ENCODE measurements around the gene OR4F15.

GRCh38 chr15:101781928-101782327 is 30.1 kb upstream of the OR4F15 start:
- TF ChIP-seq CTCF (IDR thresholded peaks at IDR 0.05) (no peak), POLR2A (IDR thresholded peaks at IDR 0.05) (no peak)
